ENCODE measurements around the gene CRYBG3.

DNA sequence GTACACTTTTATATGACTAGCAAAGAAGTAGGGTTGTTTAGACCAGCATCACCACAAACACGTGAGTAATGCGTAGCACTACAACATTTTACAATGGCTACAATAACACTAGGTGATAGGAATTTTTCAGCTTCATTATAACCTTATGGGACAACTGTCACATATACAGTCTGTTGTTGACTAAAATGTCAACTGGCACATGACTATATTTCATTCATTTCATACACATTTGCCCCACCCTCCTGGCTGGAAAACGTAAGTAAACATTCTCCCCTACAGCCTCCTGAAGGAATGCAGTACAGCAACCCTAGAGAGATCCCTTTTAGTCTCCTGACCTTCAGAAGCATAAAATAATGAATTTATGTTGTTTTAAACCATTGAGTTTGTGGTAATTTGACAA is 134.2 kb downstream of the CRYBG3 start:
- TF ChIP-seq, protein P1, sequence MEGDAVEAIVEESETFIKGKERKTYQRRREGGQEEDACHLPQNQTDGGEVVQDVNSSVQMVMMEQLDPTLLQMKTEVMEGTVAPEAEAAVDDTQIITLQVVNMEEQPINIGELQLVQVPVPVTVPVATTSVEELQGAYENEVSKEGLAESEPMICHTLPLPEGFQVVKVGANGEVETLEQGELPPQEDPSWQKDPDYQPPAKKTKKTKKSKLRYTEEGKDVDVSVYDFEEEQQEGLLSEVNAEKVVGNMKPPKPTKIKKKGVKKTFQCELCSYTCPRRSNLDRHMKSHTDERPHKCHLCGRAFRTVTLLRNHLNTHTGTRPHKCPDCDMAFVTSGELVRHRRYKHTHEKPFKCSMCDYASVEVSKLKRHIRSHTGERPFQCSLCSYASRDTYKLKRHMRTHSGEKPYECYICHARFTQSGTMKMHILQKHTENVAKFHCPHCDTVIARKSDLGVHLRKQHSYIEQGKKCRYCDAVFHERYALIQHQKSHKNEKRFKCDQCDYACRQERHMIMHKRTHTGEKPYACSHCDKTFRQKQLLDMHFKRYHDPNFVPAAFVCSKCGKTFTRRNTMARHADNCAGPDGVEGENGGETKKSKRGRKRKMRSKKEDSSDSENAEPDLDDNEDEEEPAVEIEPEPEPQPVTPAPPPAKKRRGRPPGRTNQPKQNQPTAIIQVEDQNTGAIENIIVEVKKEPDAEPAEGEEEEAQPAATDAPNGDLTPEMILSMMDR (optimal IDR thresholded peaks at IDR 0.05 in 1 of 3, IDR thresholded peaks at IDR 0.05 in 1 of 3, conservative IDR thresholded peaks at IDR 0.05 in 1 of 3; ENCODE audit: extremely low read depth in 1 of 3, insufficient read depth in 2 of 3, low read length in 3 of 3) = no peak
- no peak for TF ChIP-seq EZH2 (IDR thresholded peaks at IDR 0.05; ENCODE audit: low read length)
